ENCODE measurements around the gene ZNF385B. TPM values are rescaled to one million over a fixed set of nuclear protein-coding genes. Genes with fewer than 3 reads are reported as not detected.

ZNF385B gene
- total RNA-seq, 2 experiments from 2014 or later, result 113 to 178 TPM

- Histone ChIP-seq H3K4me3 (ENCODE audit: low read depth, low read length, poor library complexity, severe bottlenecking) (no peak overlapping the region), H3K79me2 (ENCODE audit: insufficient read depth, low read depth, low read length) (no peaks in the 10 kb centered on the region), H3K36me3 (ENCODE audit: insufficient read depth, low read length) (peaks cover 45% of the 10 kb centered on the region), H3K9me2 (ENCODE audit: insufficient read depth, low read length) (no peaks in the 10 kb centered on the region), H3K27ac (ENCODE audit: low read depth, low read length, poor library complexity, severe bottlenecking) (no peak overlapping the region), H2AFZ (ENCODE audit: low read length) (no peak overlapping the region), H3K4me1 (ENCODE audit: insufficient read depth, low read length, poor library complexity, severe bottlenecking) (no peaks in the 10 kb centered on the region), H3K9me3 (ENCODE audit: low read length) (no peaks in the 10 kb centered on the region), H4K20me1 (ENCODE audit: insufficient read depth, low read length) (no peaks in the 10 kb centered on the region), H3K4me2 (ENCODE audit: low read length) (no peak overlapping the region)
- intact Hi-C loops (cut with micrococcal nuclease; ENCODE audit: unreplicated experiment), result no loop called here
- CTCF ChIA-PET (ENCODE audit: unreplicated experiment), result no interaction called here
- DNase-seq (ENCODE audit: low spot score), result no peak
- TF ChIP-seq EZH2phosphoT487 (IDR thresholded peaks at IDR 0.05; ENCODE audit: borderline replicate concordance, low read depth, low read length) (no peak), CTCF (conservative IDR thresholded peaks at IDR 0.05; ENCODE audit: low read length) (no peak)
- no TSS peak for BruUV-seq (replicated peaks)
- POLR2A ChIA-PET, result interaction anchor here (0.7 to 0.8 kb wide), 2 partner anchors 19 to 25 kb away, joined by 3 read pairs; no protein-coding TSS in a partner anchor
These were observed 328.5 kb downstream of the ZNF385B start for GRCh38 chr2:179532863-179533278.

- H3K9me2 ChIP-seq (ENCODE audit: insufficient read depth, low read length), result no peaks in the 10 kb centered on the region
- no peaks in the 10 kb centered on the region for H3K4me1 ChIP-seq (ENCODE audit: insufficient read depth, low read length, poor library complexity, severe bottlenecking)
- intact Hi-C loops (cut with micrococcal nuclease; ENCODE audit: unreplicated experiment), result no loop called here
- no peaks in the 10 kb centered on the region for H3K9me3 ChIP-seq (ENCODE audit: low read length)
- no peak for TF ChIP-seq CTCF (conservative IDR thresholded peaks at IDR 0.05; ENCODE audit: low read length)
- TF ChIP-seq EZH2phosphoT487 (IDR thresholded peaks at IDR 0.05; ENCODE audit: borderline replicate concordance, low read depth, low read length), result no peak
- H3K36me3 ChIP-seq (ENCODE audit: insufficient read depth, low read length), result peaks cover 15% of the 10 kb centered on the region; the same call in 1 of the 2 replicates
- no peak overlapping the region for H3K27ac ChIP-seq (ENCODE audit: low read depth, low read length, poor library complexity, severe bottlenecking)
- no peaks in the 10 kb centered on the region for H4K20me1 ChIP-seq (ENCODE audit: insufficient read depth, low read length)
- BruUV-seq (replicated peaks), result no TSS peak
- H2AFZ ChIP-seq (ENCODE audit: low read length), result no peak overlapping the region
- POLR2A ChIA-PET, result interaction anchor here (1.3 kb wide), 1 partner anchor 9 kb away, joined by 3 read pairs; no protein-coding TSS in a partner anchor
- no peaks in the 10 kb centered on the region for H3K79me2 ChIP-seq (ENCODE audit: insufficient read depth, low read depth, low read length)
- no peak overlapping the region for H3K4me3 ChIP-seq (ENCODE audit: low read depth, low read length, poor library complexity, severe bottlenecking)
- H3K4me2 ChIP-seq (ENCODE audit: low read length), result no peak overlapping the region
- no peak for DNase-seq (ENCODE audit: low spot score)
- CTCF ChIA-PET (ENCODE audit: unreplicated experiment), result no interaction called here
These were observed 332.8 kb downstream of the ZNF385B start for GRCh38 chr2:179528576-179529069.

GRCh38 chr2:179525340-179525739 lies 336.1 kb downstream of the ZNF385B start:
- H3K27ac ChIP-seq (ENCODE audit: low read depth, low read length, poor library complexity, severe bottlenecking), result no peak overlapping the region
- no peak overlapping the region for H3K4me3 ChIP-seq (ENCODE audit: low read depth, low read length, poor library complexity, severe bottlenecking)
- no peaks in the 10 kb centered on the region for H3K4me1 ChIP-seq (ENCODE audit: insufficient read depth, low read length, poor library complexity, severe bottlenecking)
- no peaks in the 10 kb centered on the region for H3K9me2 ChIP-seq (ENCODE audit: insufficient read depth, low read length)
- ChIA-PET CTCF (ENCODE audit: unreplicated experiment) (no interaction called here), POLR2A (no interaction called here)
- H3K9me3 ChIP-seq (ENCODE audit: low read length), result no peaks in the 10 kb centered on the region
- TF ChIP-seq CTCF (conservative IDR thresholded peaks at IDR 0.05; ENCODE audit: low read length) (no peak), EZH2phosphoT487 (IDR thresholded peaks at IDR 0.05; ENCODE audit: borderline replicate concordance, low read depth, low read length) (no peak)
- DNase-seq (ENCODE audit: low spot score), result no peak
- H3K4me2 ChIP-seq (ENCODE audit: low read length), result no peak overlapping the region
- H2AFZ ChIP-seq (ENCODE audit: low read length), result no peak overlapping the region
- H4K20me1 ChIP-seq (ENCODE audit: insufficient read depth, low read length), result no peaks in the 10 kb centered on the region
- BruUV-seq (replicated peaks), result no TSS peak
- peaks cover 7% of the 10 kb centered on the region; the same call in 1 of the 2 replicates for H3K36me3 ChIP-seq (ENCODE audit: insufficient read depth, low read length)
- H3K79me2 ChIP-seq (ENCODE audit: insufficient read depth, low read depth, low read length), result no peaks in the 10 kb centered on the region; the same call in 1 of the 2 replicates
- intact Hi-C loops (cut with micrococcal nuclease; ENCODE audit: unreplicated experiment), result no loop called here

All from OCI-LY7 (cell line).